ENCODE results near the gene XKRX. TPM values are rescaled to one million over a fixed set of nuclear protein-coding genes. Genes with fewer than 3 reads are reported as not detected.

The XKRX gene
- under 1 TPM; 0.08 to 0.16 (median 0.14) TPM for total RNA-seq

GRCh38 chrX:100928660-100929613 lies at the start of gene XKRX:
XKRX (minus strand) TSS chrX:100928917; CDS start chrX:100928304, 613 bp downstream.
- Mint-ChIP-seq H3K4me1 (ENCODE audit: low read depth) (peaks cover 26% of the 10 kb centered on the region), H3K4me3 (peak within 1 kb of the TSS; percentile 86), H3K27me3 (ENCODE audit: low read depth) (no peaks in the 10 kb centered on the region), H3K9me3 (peaks cover 5% of the 10 kb centered on the region), H3K36me3 (ENCODE audit: insufficient read depth) (no peaks in the 10 kb centered on the region)
- ATAC-seq (peak; percentile 71 to 84), DNase-seq (peak; percentile 40)

DNA sequence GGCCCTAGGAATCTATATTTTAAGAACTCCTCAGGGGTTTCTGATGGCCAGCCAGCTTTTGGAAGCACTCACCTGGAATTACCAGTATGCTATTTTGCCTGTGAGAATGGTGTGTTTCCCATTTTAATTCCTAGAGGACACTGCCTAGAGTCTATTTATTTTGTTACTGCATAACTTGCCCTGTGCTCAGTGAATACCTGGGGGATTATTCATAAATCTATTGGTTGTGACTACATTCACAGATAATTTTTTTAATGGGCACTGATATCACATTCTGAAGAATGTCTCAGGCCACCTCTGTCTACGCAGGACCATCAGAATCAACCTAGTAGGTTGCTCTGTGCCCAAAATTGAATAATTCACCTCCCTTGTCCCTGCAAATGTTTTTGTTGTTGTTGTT lies 47.5 kb upstream of the XKRX start:
- ATAC-seq (no peak), DNase-seq (no peak)
- H3K4me1 Mint-ChIP-seq (ENCODE audit: low read depth): no peaks in the 10 kb centered on the region
- no peaks in the 10 kb centered on the region for H3K27me3 Mint-ChIP-seq (ENCODE audit: low read depth)
- no peak overlapping the region for H3K4me3 Mint-ChIP-seq
- H3K9me3 Mint-ChIP-seq: no peaks in the 10 kb centered on the region
- H3K36me3 Mint-ChIP-seq (ENCODE audit: insufficient read depth): peaks cover 4% of the 10 kb centered on the region

GRCh38 chrX:100975212-100975611 lies 46.5 kb upstream of the XKRX start:
- Mint-ChIP-seq H3K9me3 (no peaks in the 10 kb centered on the region), H3K4me1 (ENCODE audit: low read depth) (no peaks in the 10 kb centered on the region), H3K4me3 (no peak overlapping the region), H3K27me3 (ENCODE audit: low read depth) (no peaks in the 10 kb centered on the region), H3K36me3 (ENCODE audit: insufficient read depth) (peaks cover 4% of the 10 kb centered on the region)
- no peak for ATAC-seq
- DNase-seq: no peak

DNA sequence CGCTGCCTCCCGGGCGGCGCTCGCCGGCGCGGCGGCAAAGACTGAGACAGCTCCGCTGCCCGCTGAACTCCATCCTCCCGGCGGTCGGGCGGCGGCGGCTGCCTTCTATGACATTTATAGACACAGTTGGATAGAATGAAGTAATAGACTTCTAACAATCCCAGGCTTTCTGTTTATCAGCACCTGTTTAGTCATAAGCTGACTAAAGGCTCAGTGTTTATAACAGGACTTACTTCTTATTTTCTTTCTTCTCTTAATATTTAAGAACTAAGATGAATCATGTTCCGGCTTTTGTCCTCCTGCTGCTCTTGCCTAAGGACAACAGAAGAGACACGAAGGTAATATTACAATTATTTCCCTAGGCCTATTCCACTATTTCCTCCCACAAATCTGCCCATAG lies 44.7 kb upstream of the XKRX start:
- H3K36me3 Mint-ChIP-seq (ENCODE audit: insufficient read depth): peaks cover 2% of the 10 kb centered on the region
- no peaks in the 10 kb centered on the region for H3K9me3 Mint-ChIP-seq
- no peak overlapping the region for H3K4me3 Mint-ChIP-seq
- no peaks in the 10 kb centered on the region for H3K27me3 Mint-ChIP-seq (ENCODE audit: low read depth)
- ATAC-seq (no peak), DNase-seq (no peak)
- no peaks in the 10 kb centered on the region for H3K4me1 Mint-ChIP-seq (ENCODE audit: low read depth)

- H3K4me3 Mint-ChIP-seq: no peak overlapping the region
- DNase-seq (no peak), ATAC-seq (no peak)
- no peaks in the 10 kb centered on the region for H3K9me3 Mint-ChIP-seq
- no peaks in the 10 kb centered on the region for H3K27me3 Mint-ChIP-seq (ENCODE audit: low read depth)
- H3K36me3 Mint-ChIP-seq (ENCODE audit: insufficient read depth): no peaks in the 10 kb centered on the region
- no peaks in the 10 kb centered on the region for H3K4me1 Mint-ChIP-seq (ENCODE audit: low read depth)
These were observed 41.2 kb upstream of the XKRX start for GRCh38 chrX:100969936-100970335.

DNA sequence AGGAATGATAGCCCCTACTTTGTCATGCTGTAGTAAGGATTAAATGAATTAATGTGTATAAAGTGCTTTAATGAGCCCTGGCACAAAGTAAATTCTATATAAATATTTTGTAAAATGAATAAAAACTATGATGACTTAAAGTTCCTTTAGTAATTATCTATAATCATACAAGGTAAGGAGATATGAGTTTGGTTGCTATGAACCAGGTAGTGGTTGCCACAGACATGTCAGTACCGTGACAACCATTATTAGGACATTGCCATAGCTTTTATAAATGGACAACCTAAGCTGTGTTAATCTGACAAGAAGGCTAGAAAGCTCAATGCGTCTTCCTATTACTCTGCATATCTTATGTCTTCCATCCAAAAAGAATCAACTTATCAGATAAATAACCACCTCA lies 40.7 kb upstream of the XKRX start, which contains the start of gene ARL13A:
Gene ARL13A, plus strand, starts transcription at position 301 of the 400 bp plus-strand sequence. CDS start 3,982 bp downstream, outside the sequence.
- H3K4me1 Mint-ChIP-seq (ENCODE audit: low read depth): no peaks in the 10 kb centered on the region
- H3K36me3 Mint-ChIP-seq (ENCODE audit: insufficient read depth): no peaks in the 10 kb centered on the region
- no peak for DNase-seq
- H3K4me3 Mint-ChIP-seq: no peak within 1 kb of the TSS
- ATAC-seq: no peak
- no peaks in the 10 kb centered on the region for H3K27me3 Mint-ChIP-seq (ENCODE audit: low read depth)
- H3K9me3 Mint-ChIP-seq: no peaks in the 10 kb centered on the region

DNA sequence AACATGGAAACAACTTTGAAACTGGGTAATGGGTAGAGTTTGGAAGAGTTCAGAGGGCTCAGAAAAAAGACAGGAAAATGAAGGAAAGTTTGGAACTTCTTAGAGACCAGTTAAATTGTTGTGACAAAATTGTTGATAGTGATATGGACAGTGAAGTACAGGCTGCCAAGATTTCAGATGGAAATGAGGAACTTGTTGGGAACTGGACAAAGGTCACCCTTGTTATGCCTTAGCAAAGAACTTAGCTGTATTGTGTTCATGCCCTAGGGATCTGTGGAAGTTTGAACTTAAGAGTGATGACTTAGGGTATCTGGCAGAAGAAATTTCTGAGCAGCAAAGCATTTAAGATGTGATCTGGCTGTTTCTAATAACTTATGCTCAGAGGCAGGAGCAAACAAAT lies 35.6 kb upstream of the XKRX start:
- Mint-ChIP-seq H3K4me1 (ENCODE audit: low read depth) (no peaks in the 10 kb centered on the region), H3K27me3 (ENCODE audit: low read depth) (no peaks in the 10 kb centered on the region), H3K9me3 (no peaks in the 10 kb centered on the region), H3K4me3 (no peak overlapping the region), H3K36me3 (ENCODE audit: insufficient read depth) (no peaks in the 10 kb centered on the region)
- ATAC-seq (no peak), DNase-seq (no peak)

- no peaks in the 10 kb centered on the region for H3K36me3 Mint-ChIP-seq (ENCODE audit: insufficient read depth)
- H3K4me3 Mint-ChIP-seq: no peak overlapping the region
- DNase-seq (no peak), ATAC-seq (no peak)
- H3K9me3 Mint-ChIP-seq: no peaks in the 10 kb centered on the region
- no peaks in the 10 kb centered on the region for H3K4me1 Mint-ChIP-seq (ENCODE audit: low read depth)
- H3K27me3 Mint-ChIP-seq (ENCODE audit: low read depth): no peaks in the 10 kb centered on the region
These were observed 34.1 kb upstream of the XKRX start for GRCh38 chrX:100962811-100963210.

DNA sequence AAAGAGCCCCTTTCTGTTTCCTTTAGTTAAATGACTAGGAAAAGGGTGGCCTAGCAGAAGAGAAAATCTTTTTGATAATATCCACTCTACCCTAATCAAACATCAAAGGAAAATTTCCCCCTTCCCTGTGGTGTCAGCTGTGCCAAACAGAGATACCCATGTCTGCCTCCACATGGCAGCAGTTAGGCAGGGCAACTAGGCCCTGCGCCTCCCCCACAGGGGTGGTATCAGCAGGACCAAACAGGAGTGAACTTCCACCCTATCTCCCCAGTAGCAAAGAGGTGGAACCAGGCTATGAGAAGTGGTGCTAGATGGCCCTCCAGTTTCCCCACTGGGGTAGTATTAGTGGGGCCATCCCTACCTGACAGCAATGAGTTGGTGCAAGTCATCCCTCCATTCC lies 19.8 kb upstream of the XKRX start:
- no peaks in the 10 kb centered on the region for H3K27me3 Mint-ChIP-seq (ENCODE audit: low read depth)
- DNase-seq: no peak

GRCh38 chrX:100946299-100946927 lies 17.7 kb upstream of the XKRX start:
- Mint-ChIP-seq H3K9me3 (no peaks in the 10 kb centered on the region), H3K27me3 (ENCODE audit: low read depth) (no peaks in the 10 kb centered on the region), H3K4me1 (ENCODE audit: low read depth) (no peaks in the 10 kb centered on the region)

More for the DNA sequence above, 19.8 kb upstream of the XKRX start:
- Mint-ChIP-seq H3K4me3 (no peak overlapping the region), H3K4me1 (ENCODE audit: low read depth) (no peaks in the 10 kb centered on the region), H3K36me3 (ENCODE audit: insufficient read depth) (no peaks in the 10 kb centered on the region), H3K9me3 (no peaks in the 10 kb centered on the region)
- ATAC-seq: no peak

GRCh38 chrX:100944601-100945000 lies 15.9 kb upstream of the XKRX start:
- Mint-ChIP-seq H3K4me1 (ENCODE audit: low read depth) (peaks cover under 1% of the 10 kb centered on the region), H3K4me3 (no peak overlapping the region), H3K9me3 (no peaks in the 10 kb centered on the region), H3K27me3 (ENCODE audit: low read depth) (no peaks in the 10 kb centered on the region), H3K36me3 (ENCODE audit: insufficient read depth) (no peaks in the 10 kb centered on the region)
- ATAC-seq (no peak), DNase-seq (no peak)

More at GRCh38 chrX:100946299-100946927, 17.7 kb upstream of the XKRX start:
- H3K36me3 Mint-ChIP-seq (ENCODE audit: insufficient read depth): no peaks in the 10 kb centered on the region
- ATAC-seq (no peak), DNase-seq (no peak)
- no peak overlapping the region for H3K4me3 Mint-ChIP-seq

DNA sequence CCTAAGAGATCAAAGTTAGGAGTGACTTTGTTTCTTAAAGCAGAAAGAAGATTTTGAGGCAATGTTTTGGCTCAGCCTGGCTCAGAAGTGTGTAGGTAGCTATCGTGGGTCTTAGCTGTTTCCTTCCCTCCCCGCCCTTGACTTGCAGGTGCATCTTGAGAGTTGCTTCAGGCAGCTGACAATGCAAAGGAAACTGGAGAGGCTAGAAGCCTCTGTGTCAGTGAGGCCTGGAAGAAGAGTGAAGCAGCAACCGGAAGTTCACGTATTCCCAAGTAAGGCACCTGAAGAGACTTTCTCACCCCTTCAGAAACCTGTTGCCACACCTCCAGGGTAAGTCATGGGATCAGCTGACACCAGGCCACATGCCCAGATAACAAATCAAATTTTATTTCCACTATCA lies 10.6 kb upstream of the XKRX start:
- ATAC-seq (no peak), DNase-seq (no peak)
- H3K4me1 Mint-ChIP-seq (ENCODE audit: low read depth): peaks cover 7% of the 10 kb centered on the region
- H3K27me3 Mint-ChIP-seq (ENCODE audit: low read depth): no peaks in the 10 kb centered on the region
- H3K36me3 Mint-ChIP-seq (ENCODE audit: insufficient read depth): no peaks in the 10 kb centered on the region
- no peaks in the 10 kb centered on the region for H3K9me3 Mint-ChIP-seq
- no peak overlapping the region for H3K4me3 Mint-ChIP-seq

- no peak for DNase-seq
- no peak for ATAC-seq
- H3K36me3 Mint-ChIP-seq (ENCODE audit: insufficient read depth): no peaks in the 10 kb centered on the region
These were observed 7.0 kb upstream of the XKRX start for GRCh38 chrX:100935767-100936166.

GRCh38 chrX:100931925-100932285 lies 3.2 kb upstream of the XKRX start:
- peaks cover 13% of the 10 kb centered on the region for H3K4me1 Mint-ChIP-seq (ENCODE audit: low read depth)
- DNase-seq (no peak), ATAC-seq (no peak)
- H3K27me3 Mint-ChIP-seq (ENCODE audit: low read depth): no peaks in the 10 kb centered on the region
- no peak overlapping the region for H3K4me3 Mint-ChIP-seq
- no peaks in the 10 kb centered on the region for H3K36me3 Mint-ChIP-seq (ENCODE audit: insufficient read depth)
- H3K9me3 Mint-ChIP-seq: peaks cover 5% of the 10 kb centered on the region

More at GRCh38 chrX:100935767-100936166, 7.0 kb upstream of the XKRX start:
- H3K27me3 Mint-ChIP-seq (ENCODE audit: low read depth): no peaks in the 10 kb centered on the region
- H3K9me3 Mint-ChIP-seq: peaks cover 5% of the 10 kb centered on the region
- peaks cover 13% of the 10 kb centered on the region for H3K4me1 Mint-ChIP-seq (ENCODE audit: low read depth)
- no peak overlapping the region for H3K4me3 Mint-ChIP-seq
